DMS153 (cell line): Measurements from ENCODE around the gene CYB5RL.
"Not testable (repeated sequence)": the region's sequence is repeated elsewhere in the genome, so short reads cannot be mapped to it uniquely, and the experiment has no call there.

ENCODE experiments used
- DNase-seq: peaks from one replicate; lab custom pipeline; 2025; lab: John Stamatoyannopoulos, UW

CYB5RL gene

DNA sequence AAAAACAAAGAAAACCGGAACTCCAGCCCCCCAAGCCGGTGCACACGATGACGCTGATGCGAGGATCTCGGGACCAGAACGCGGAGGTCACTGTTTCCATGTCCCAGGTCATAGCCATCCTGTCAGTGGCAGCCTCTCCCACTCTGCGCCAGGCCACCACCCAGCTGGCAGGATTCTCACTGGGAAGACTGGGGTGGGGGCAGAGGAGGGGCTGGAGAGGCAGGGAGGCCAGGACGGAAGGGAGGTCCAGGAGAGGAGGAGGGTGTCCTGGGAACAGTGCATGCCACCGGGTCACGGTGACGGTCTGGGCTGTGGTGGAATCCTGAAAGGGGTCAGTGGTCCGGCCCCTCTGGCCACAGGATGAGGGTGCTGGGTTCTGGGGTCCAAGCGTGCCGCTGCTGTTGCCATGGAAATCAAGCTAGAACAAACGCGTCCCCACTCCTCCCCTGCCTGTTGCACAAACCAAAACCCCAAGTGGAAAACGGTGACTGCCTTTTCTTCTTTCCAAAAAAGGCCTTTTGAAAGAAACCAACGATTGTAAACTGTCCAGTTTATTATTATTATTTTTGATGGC is 26.2 kb upstream of the CYB5RL start:
- DNase-seq = no peak

GRCh38 chr1:54225378-54225777 is 25.5 kb upstream of the CYB5RL start:
- DNase-seq = no peak

DNA sequence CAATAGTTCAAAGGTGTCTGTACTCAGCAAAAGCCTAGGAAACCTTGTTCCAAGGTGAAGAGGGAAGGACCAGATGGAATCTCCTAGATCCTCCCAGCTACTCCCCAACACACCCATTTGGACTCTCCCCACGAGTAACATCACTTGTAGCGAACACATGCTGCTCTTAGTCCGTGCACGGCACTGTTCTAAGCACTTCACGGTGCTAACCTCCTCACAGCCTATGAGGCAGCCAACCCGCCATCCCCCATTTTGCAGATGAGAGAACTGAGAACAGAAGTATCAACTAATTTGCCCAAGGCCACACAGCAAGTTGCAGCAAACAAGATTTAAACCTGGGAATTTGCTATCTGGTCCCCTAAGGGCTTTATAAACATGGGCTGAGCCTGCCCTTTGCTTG is 24.4 kb upstream of the CYB5RL start:
- DNase-seq = no peak

DNA sequence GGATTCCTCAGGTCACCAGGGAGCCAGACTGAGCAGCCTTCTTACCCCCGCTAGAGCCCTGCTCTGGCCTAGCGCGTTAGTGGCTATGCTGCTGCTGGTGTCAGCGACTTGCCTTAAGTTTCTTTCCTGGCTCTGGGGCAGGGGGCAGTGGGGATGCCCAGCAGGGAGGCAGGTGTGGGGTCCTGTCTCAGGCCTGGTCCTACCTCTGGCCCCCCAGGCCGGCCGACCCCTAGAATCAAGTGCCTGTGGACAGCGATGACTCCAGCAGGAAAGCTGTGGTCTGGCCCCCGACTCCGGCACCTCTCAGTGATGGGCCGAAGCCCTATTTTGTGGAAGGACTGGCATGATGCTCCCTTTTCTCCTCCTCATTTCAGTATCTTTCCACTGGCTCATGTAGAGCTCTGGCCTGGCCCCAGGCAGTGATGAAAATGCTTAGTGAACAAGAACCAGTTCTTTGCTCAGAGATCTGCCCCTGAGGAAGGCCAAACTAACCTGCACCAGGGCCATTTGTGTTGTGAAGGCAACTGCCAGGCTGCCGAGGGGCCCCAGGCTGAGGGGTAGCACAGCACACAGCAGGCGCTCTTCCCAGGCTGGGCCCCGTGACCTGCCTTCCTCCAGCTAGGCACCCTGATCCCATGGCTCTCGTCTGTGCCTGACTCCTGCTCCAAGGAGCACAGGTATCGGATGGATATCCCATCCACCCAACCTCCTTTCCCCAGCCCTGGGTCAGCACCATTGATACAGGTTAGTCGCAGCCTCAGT is 23.8 kb upstream of the CYB5RL start:
- DNase-seq = no peak

DNA sequence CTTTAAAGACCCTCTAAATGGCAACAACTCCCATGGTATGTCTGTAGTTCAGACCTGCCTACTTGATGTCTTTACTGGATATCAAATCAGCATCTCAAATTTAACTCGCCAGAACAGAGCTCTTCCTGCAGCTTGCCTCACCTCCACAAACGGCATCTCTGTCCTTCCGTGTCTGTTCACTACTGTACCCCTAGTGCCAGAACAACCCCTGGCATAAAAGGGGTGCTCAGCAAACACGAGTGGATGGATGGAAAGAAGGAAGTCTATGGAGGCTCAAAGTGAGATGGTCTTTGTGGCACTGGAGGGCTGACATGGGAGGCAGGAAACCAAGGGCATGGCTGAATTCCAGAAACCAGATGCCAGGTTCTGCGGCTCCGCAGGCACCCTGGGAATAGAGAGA is 22.9 kb upstream of the CYB5RL start:
- no peak for DNase-seq

GRCh38 chr1:54221867-54222484 is 22.1 kb upstream of the CYB5RL start:
- no peak for DNase-seq

DNA sequence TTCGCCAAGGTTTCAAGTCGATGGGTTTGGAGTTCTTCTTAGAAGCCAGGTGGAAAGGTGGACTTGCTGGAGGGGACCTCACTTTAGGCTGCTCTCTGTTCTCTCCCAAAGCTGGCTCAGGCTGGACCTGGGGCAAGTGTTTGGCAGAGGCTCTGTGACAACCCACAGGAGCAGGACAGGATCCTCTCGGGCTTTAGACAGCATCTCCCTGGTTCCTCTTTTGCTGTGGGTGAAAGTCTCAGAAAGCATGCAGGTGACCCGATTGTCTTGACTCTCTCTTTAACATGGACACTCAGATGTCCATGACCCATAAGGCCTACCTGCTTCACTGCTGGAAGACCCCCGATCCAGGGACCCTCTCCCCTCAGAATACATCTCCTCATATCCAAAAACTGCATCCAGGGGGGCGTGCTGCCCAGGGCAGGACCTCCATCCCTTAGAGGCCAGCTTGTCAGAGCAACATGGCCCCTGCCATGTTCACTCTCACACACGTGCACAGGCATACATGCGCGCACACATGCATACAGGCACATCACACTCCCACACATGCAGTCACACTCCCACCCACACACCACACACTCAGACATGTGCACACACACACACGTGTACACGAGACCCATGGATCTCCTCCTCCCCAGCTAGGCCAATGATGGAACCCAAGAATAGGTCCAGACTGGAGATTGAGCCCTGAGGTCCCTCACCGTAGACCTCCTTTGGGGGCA is 21.4 kb upstream of the CYB5RL start:
- no peak for DNase-seq

GRCh38 chr1:54220004-54220811 is 20.4 kb upstream of the CYB5RL start:
- no peak for DNase-seq

GRCh38 chr1:54219688-54220003 is 19.8 kb upstream of the CYB5RL start:
- no peak for DNase-seq

DNA sequence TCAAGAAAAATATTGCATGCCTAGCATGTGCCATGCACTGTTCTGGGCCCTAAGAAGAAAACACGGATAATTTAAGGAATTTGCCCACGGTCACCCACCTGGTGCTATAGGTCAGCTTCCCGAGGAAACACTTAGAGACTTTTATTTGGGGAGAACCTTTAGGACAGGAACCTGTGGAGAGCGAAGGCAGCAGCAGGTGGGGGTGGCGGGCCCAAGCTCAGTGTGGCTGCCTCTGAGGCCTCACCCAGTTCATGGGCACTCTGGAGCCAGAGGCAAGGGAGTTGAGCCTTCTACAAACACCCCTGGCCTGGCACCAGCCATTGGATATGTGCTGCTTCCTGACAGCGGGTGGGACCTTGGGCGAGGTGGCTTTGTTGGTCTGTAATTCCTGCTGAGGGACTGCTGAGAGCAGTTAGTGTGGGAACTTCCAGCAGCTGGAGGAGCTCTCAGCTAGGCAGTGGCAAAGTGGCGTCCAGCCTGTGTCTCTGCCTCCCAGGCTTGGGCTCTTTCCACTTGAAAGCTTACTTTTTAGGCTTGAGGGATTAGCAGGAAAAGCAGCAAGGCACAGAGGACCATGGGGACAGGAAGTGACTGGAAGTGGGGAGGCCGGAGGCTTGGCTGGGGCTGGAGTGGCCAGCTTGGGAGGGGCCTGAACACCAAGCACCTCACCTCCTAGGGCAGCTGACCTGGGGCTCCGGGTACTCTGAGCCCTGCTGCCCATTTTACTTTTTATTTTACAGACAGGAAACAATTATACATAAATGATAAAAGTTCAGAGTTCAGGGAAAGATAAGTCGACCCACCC is 19.3 kb upstream of the CYB5RL start:
- DNase-seq = no peak

- DNase-seq = no peak
Measured at GRCh38 chr1:54215523-54215922, 15.7 kb upstream of the CYB5RL start.

GRCh38 chr1:54212872-54213271 is 13.0 kb upstream of the CYB5RL start:
- no peak for DNase-seq

- DNase-seq = not testable (repeated sequence)
Measured at GRCh38 chr1:54207896-54208295, 8.1 kb upstream of the CYB5RL start.

DNA sequence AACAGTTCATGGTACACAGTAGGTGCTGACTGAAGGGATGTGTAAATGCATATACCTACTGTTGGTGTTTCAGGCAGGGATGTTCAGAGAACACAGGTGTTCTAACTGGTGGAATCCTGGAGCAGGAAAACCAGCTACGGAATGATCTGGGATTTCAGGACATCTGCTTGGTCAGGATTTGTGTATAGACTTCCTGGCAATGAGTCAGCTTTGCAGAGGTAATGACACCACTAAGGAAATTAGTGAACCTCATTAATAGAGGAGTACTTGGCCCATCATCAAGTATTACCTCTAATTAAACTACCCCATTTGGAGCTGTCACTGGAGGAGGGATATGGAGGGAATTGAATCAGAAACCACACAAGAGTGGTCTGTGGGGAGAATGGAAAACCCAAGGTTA is 7.5 kb upstream of the CYB5RL start:
- no peak for DNase-seq

GRCh38 chr1:54204199-54204598 is 4.4 kb upstream of the CYB5RL start:
- DNase-seq = no peak

DNA sequence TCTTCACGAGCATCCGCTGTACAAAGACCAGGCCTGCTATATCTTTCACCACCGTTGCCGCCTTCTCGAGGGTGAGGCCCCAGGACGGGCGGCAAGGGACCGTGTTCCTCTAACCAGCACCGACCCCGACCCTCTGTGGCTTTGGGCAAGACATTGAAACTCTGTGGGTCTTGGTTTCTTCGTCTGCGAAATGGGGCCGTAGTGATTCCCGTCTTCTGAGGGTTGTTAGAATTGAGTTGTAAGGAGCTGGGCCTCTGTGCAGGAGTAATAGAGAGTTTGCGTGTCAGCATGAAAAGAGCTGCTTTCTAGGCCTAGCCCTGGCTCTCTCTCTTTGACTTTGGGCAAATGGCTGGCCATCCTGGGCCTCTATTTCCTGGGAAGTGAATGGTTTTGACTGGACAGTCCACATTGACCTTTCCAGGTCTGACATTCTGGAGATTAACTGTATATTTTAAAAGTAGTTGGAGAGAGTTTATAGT is 728 bp upstream of the CYB5RL start:
- DNase-seq = no peak

DNA sequence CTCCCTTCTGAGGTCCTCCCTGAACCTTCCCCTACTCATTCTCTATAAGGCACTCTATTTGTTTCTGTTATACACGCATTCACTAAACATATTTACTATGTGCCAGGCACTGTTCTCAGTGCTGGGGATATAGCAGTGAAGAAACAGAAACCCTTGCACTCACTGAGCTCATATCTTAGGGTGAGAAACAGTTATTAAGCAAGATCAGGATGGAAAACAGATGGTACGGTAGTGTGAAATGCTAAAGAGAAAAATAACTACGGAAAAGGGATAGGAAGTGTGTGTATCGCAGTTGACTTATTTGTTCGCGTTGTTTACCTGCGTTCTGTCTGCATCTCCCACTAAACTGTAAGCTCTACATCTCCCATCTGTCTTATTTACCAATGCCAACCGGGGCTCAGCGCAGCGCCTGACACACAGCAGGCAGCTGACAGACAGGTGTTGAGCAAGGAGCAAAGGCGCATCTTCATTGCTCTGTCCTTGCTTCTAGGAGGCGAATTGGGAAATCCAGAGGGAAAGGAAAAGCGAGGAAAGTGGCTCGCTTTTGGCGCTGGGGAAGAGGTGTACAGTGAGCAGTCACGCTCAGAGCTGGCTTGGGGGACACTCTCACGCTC is 572 bp downstream of the CYB5RL start:
- DNase-seq = no peak

GRCh38 chr1:54193453-54193852 is 6.4 kb downstream of the CYB5RL start:
- DNase-seq = no peak

DNA sequence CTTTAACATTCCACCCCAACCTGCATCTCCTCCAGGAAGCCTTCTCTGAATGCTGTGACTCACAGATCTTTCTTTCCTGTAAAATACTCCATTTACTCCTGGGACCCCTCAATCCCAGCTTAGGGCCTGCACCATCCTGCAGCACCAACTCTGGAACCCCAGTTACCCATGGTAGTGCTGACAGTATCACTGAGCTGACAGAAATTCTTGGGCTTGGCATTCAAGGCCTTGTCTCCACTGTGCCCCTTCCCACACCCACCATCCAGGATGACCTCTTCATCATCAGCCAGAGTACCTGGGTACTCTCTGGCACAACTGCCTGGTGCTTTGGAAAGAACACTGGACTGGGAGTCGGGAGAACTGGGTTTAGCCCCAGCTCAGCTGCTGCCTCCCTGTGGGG is 8.3 kb downstream of the CYB5RL start:
- no peak for DNase-seq

GRCh38 chr1:54190526-54190925 is 9.3 kb downstream of the CYB5RL start:
- no peak for DNase-seq

DNA sequence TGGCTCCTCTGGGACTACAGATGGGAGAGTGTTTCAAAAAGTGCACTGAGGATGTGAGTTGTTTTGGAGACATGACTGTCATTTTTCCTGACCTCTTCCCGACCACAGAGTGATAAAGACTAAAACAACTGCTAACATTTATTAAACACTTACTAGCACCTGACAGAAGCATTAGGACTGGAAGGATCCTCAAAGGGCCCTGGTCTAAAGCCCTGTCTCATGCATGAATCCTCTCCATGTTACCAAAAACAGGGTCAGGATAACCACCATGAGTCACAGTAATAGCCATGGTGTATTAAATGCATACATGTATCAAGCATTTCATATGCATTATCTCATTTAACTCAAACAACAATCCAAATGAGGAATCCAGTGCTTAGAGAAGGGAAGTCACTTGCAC is 11.5 kb downstream of the CYB5RL start:
- no peak for DNase-seq
